Kidney capillary endothelial cell (primary cell): ENCODE measurements around the gene CNPY1.
"Not testable (repeated sequence)": the region's sequence is repeated elsewhere in the genome, so short reads cannot be mapped to it uniquely, and the experiment has no call there.

Source experiments
- DNase-seq: peaks from one replicate; pipeline ENCODE4 v3.0.0-alpha.2; 2018; ENCODE audit warnings: low spot score

The CNPY1 gene

DNA sequence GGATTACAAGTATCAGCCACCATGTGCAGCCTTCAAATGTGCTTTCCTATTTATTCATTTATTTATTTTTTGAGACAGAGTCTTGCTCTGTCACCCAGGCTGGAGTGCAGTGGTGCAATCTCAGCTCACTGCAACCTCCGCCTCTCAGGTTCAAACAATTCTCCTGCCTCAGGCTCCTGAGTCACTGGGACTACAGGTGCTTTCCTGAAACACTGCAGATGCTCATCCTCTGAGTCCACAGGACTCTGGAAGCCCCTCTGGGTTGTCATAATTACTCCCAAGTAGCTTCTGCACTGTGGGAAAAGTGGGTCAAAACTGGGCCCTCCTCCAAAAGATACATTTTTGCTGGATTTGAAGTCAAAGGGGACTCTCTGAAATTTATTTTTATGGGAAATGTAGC, at the start of gene CNPY1:
Gene CNPY1, minus strand, starts transcription at position 111 of the 400 bp plus-strand sequence. CDS start 630 bp downstream, outside the sequence.
- not testable (repeated sequence) for DNase-seq

DNA sequence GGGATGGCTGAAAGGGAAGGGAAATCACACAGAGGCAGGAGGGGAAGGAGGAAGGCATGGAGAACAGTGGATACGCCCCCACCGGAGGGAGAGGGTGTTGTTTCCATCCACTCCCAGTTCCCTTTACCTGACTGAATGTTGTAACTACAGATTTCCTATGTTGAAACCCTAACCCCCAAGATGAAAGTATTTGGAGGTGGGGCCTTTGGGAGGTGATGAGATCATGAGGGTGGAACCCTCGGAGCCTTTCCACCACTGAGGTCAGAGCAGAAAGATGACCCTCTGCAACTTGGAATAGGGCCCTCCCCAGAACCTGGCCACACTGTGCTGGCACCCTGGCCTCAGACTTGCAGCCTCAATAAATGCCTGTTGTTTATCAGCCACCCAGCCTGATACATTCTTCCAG, 48.6 kb upstream of the CNPY1 start:
- no peak for DNase-seq

DNA sequence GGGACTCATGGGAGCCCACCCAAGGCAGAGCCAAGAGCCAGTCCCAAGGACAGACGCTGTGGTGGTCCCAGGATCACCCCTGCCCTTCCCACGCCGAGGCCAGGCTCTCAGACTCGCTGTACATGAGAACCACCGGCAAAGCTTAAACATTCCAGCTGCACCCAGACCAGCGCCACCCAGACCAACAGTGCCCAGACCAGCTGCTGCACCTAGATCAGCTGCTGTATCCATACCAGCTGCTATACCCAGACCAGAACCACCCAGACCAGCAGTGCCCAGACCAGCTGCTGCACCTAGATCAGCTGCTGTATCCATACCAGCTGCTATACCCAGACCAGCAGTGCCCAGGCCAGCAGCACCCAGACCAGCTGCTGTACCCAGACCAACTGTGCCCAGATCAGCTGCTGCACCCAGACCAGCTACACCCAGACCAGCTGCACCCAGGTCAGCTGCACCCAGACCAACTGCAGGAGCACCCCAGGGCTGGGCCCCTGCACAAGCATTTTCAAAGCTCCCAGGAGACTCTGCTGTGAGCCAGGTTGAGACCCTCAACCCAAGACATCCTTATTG, 47.9 kb upstream of the CNPY1 start:
- no peak for DNase-seq

DNA sequence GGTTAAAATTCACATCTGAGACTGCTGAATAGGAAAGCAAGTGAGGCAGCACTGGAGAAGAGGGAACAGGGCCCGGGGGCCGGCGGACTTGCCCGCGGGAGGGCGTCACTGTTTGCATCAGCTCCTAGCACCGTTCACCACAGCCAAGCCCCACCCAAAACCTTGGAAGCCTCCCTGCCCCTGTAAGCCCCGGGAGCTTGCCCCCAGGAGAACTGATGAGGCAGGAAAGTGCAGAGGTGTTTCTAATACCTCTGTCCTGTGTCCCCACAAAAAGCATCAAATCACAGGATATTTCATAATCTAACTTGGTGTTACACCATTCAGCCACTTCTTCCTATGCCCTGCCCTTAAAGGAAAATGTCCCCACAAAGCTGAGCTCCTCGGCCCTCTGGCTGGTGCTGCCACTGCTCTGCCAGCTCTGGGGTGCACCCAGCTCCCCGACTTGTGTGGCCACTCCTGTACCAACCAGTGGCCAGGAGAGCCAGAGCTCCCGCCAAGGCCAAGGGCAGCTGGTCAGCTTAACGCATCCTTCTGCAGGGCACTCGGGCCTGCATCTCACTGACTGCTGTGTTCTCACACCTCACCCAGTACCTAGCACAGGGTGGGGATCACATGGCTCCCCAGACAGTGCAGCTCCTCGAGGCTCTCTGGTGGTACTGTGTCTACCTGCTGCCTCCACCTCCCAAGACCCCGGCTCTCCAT, 47.3 kb upstream of the CNPY1 start:
- no peak for DNase-seq

DNA sequence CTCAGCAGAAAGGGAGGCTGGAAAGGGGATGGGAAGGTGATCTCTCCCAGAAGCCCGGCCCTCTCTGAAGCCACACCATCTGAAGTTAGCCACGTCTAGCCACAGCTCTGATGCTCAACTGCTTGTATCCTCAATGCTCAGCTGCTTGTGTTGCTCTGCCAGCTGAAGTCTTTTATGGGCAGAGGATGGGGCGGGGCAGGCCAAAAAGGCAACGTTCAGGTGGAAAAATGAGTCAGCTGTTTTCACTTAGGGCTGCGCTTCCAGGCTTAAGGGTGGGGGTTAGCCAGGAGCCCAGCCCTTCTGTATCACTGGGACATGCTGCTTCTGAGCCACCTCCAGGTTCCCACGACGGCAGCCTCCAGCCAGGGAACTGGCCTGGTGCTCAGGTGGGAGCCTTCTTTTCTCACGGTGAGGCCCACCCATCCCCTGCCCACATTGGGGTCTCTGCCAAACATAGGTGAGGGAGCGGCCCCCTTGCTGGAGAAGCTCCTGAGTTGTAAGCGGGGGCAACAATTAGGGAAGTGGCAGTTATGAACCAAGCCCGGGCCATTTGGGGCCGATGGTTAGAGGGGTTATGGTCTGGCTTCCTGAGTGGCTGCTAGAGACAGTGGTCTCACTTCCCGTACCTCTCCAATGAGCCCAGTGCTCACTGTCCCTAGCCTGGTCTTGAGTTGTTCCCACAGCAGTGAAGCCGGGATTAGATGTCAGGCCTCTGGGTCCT, 44.9 kb upstream of the CNPY1 start:
- no peak for DNase-seq

DNA sequence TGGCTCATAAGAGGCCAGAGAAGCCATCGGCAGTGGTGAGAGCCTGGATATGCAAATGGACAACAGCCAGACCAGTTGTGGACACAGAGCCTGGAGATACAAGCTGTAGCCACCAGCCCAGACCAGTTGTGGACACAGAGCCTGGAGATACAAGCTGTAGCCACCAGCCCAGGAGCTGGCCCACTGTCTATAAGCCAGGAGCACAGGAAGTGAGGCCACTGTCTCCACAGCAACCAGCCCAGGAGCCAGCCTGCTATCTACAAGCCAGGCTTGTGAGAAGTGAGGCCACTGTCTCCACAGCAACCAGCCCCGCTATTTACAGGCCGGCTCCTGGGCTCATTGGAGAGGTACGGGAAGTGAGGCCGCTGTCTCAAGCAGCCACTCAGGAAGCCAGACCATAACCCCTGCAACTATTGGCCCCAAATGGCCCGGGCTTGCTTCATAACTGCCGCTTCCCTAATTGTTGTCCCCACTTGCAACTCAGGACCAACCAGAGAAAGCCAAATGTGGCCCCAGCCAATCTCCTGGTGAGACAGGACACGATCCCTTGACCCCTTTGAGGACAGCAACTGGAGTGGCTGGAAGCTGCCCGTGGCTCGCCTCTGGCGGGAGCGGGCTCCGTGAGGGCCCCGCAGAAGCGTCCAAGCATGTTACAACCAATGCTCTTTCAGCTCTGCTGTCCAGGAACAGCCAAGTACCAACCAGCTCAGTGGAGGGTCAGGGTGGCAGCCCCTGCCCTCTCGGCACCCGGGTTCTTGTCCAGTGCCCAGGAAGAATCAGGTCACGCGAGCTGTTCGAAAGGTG, 44.1 kb upstream of the CNPY1 start:
- DNase-seq, result peak; percentile 23

DNA sequence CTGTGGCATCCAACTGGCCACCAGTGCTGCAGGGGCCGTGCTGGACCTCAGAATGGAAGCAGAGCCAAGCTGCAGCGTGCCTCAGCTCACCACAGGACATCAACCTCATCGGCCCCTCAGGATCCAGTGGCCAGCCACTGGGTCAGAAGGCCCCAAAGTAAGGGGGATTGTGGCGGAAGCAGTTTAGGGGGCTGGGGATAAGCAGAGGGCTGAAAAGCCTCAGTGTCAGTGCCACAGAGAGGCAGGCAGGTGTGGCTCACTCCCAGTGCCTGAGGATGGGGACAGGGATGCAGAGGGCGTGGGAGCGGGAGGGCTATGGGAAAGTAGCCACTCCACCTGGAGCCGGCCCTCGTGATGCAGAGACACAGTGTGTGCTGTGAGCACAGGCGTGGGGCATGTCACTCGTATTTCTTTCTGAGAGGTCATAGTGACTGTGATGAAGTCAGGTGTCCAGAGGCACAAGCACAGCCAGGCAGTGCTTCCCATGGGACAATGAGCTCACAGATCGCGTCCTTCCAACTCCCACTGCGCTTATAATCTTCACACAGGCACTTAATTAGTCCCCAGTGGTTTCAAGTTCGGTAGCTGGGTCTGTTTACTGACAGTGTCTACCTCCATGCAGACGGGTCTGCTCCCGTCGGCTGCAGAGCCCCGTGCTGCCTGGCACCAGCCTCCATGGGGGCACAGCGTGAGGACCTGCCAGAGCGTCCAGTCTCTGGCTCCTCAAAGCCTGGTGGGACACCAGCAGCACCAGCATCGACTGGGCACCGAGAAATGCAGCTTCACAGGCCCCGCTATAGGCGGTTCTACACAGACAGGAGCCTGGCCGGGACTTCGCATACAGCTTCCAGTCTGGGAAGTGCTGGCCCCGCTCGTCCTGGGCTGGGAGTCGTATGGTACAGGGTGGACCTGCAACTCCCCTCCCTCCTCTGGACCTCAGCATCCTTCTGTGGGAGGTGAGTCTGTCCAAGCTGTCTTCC, 42.9 kb upstream of the CNPY1 start:
- DNase-seq, result no peak

DNA sequence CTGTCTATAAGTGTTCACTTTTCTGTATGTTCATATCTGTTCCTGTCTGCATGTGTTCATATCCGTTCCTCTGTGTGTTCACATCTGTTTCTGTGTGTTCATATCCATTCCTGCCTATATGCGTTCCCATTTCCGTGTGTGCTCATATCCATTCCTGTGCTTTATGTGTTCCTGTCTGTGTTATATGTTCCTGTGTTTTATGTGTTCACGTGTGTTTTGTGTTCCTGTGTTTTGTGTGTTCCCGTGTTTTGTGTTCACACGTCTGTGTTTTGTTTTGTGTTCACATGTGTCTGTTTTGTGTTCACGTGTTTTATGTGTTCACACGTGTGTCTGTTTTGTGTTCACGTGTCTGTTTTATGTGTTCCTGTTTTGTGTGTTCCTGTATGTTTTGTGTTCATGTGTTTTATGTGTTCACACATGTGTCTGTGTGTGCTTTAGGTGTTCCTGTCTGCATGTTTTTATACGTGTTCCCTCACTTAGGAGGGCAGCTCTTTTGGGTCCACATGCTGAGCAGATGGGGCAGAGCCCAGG, 42.2 kb upstream of the CNPY1 start:
- no peak for DNase-seq

DNA sequence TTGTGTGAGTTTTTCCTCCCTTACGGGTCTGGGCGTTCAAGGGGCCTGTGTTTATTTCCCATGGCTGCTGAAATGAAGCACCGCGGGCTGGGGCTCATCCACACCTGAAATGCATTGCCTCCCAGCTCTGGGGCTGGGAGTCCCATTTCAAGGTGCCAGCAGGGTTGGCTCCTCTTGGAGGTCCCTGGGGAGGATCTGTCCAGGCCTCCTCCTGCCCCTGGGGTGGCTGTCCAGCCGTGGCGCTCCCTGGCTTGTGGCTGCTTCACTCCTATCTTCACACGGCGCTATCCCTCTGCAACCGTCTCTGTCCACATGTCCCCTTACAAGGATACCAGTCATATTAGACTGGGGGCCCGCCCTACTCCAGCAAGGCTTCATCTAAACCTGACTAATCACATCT, 41.1 kb upstream of the CNPY1 start:
- DNase-seq, result no peak

DNA sequence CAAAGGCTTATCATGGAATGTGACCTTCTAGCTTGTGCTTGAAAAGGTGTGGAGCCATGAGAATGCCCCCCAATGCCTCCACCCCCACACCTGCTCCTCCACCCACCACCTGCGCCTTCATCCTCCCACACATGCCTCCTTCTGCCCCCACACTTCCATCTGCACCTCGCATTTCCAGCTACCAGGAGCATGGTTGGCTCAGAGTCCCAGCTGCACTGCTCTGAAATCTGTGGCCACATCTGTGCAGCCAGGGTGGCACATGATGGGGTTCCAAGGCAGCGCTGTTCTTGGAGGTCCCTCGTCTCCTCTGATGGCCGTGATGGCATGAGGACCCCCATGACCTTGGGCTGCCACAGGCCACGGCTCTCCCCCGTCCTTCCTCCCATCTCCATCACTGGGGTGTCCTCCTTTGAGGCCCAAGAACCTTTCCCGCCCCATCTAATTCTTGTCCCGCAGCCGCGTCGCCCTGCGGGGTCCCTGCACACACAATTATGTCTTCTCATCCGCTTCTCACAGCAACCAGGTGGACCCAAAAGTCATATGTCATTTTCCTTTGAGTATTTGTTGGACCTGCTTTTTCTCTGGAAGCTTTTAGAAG, 40.6 kb upstream of the CNPY1 start:
- DNase-seq, result no peak

DNA sequence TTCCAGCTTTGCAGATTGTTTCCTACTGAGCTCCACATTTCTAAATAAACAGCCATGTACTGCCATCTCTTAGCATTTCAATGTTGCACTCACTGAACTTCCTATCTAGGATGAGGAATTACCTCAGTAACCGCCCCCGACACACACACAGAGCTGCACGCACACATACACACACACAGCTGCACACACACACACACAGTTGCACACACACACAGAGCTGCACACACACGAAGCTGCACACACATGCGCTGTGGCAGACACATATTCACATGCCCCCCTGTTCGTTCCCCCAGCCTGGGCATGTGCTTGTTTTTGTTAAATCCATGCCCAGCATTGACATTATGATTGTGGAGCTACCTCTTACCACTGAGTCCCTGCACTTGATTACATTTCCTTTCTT, 39.6 kb upstream of the CNPY1 start:
- no peak for DNase-seq

DNA sequence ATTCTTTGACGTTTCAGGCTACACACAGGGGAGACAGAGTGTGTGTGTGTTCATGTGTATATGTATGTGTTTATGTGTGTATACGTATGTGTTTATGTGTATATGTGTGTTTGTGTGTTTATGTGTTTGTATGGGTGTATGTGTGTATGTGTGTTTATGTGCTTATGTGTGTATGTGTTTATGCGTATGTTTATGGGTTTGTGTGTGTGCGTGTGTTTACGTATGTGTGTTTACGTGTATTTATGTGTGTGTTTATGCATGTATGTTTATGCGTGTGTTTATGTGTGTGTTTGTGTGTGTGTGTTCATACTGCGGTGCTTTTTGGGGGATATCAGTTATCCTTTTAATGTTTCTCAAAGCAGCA, 39.2 kb upstream of the CNPY1 start:
- DNase-seq, result no peak

DNA sequence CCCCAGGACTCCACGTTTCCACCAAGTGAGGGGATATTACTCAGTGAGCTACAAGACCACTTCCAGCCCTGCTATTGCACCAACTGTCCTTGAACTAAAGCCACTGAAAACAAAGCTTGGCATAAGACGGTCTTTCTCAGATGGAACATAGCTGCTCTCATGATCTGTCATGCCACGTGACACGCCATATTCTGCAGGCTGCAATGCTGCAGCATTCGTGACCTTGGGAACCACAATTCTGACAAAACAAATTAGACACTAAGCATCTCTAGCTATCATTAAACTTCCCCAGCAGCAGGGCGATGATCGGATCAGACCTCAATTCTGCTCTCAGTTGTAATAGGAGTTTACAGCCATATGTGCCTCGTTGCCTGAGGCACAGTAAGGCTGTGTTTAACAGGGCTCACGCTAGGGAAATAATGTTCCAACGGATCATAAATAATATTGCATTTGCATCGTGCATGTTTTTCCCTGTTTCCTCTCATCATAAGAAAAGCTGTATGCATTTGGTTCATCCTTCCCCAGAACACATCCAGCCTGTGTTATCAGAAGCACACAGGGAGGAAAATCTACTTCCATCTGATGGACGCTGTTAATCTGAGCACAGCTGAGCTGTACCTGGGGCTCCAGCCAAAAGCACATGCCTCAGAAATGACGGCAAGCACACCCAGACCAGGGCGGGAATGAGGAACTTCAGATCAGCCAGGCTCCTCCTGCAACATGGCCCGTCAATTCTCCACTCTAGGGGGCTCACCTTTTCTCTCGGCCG, 38.6 kb upstream of the CNPY1 start:
- DNase-seq, result no peak

DNA sequence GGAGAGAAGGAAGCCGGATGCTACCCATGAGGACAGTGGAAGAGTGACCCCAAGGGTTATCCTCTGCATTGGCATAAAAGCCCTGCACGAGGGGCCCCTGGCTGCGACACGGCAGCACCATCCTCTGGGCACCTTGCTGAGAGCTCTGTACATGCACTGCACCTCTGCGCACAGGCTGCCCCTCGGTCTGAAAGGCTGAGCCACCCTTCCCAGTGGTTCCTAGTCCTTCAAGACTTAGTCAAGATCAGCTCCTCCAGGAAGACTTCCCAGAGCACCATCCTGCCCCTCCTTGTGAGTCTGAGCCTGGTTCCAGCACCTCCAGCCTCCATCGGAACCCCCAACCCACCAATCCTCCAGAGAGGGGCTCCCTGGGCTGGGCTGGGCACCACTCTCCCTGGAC, 37.9 kb upstream of the CNPY1 start:
- no peak for DNase-seq

DNA sequence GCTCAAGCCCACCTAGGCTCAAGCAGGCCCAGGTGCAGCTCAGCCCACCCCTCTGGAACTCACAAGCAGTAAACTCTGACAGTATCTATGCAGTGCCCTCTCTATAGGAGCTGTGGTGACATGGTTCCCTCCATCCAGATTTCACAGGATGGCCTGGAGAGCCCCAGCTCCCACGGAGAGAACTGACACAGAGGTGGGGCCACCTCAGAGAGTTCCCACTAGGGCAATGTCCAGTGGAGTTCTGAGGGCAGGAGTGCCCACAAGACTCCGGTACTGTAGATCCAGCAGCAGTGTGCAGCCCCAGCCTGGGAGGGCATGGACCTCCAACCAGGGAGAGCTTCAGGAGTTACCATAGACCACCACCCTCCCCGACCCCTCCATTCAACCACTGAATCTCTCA, 37.3 kb upstream of the CNPY1 start:
- no peak for DNase-seq

DNA sequence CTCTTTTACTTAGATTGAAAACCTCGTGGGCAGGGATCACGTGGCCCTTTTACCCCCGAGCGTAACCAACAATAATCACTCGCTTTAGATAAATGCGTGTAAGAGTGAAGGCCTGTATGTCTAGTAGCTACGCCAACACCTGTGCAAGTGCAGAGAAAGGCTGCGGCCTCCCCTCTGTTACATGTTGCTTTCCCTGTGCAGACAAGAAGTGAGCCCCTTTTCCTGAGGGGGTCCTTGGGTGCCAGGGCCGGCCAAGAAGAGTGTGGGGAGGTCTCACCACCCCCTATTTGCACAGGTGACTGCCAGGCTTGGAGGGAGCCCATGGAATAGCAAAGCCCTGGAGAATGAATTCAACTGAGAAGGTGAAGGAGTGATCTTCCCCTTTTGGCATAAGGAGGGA, 35.6 kb upstream of the CNPY1 start:
- no peak for DNase-seq

DNA sequence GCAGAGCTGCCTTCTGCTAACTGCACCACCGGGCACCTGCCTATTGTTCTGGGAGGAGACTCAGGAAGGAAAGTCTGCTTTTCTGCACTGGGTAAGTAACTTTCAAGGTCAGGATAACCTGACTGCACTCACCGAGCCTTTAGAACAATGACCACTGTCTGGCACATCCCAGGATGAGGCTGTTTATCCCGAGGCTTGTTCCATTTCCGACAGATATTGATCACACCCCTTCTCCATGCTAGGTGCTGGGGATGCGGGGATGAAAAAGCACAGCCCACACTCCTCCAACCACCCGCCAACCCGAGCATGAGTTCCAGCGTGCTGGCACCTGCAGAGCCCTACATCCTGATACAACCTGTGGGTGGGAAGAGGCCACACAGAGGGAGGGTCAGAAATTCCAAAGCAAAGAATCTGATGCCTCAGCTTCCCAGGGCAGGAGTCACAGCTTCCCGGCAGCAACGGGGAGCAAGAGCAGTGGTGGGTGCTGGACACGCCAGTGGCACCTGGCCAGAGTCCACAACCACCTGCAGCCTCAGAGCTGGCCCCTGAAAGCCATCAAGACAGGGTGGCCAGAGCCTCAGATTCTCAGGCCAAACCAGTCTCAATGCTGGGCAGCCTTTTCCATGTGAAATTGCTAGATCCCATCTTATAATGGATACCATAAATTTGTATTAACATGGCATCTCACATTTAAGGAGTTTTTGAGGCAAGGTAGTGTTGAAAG, 34.9 kb upstream of the CNPY1 start:
- DNase-seq, result no peak

DNA sequence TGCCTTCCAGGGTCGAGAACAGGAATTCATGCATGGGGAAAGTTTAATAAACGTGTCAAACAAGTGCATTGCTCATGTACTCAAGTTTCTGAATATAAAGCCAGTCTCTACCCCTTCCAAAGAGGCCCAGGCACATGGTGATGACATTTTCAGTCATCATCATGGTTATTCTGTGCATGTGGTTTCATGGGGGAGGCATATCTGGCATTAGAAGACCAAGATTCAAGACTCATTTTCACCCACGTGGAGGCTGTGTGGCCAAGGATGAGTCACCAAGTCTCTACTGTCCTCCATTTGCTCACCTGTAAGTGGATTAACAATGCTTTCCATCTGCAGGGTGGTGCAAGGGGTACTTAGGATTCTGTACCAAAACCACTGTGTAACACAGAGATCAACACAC, 34.0 kb upstream of the CNPY1 start:
- no peak for DNase-seq

DNA sequence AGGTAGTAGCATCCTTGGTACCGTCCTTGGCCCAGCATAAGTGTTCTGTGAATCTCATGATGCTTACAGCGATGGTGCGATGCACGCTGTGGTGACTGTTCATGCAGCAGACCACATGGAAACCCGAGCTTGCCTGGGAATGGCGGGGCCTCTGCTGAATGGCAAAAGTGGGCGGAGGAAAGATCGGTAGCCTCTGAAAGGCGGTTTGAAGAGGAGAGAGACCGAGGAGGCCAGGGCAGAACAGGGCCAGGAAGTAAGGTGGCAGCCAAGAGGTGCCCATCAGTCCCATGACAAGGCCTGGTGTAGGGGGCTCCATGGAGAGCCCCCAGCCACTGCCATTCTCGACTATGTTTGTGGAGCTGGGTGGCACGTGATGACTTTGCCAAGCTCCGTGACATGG, 33.2 kb upstream of the CNPY1 start:
- no peak for DNase-seq
